HG03097 (cell line): Measurements from ENCODE around the gene ZNF490.
"Not testable (repeated sequence)": the region's sequence is repeated elsewhere in the genome, so short reads cannot be mapped to it uniquely, and the experiment has no call there.

ENCODE experiments used
- ATAC-seq: cut with Tn5 transposase; IDR thresholded peaks from one replicate; pipeline ENCODE4 v1.9.1; 2021; ENCODE audit not compliant: unreplicated experiment, low FRiP score

ZNF490 gene

GRCh38 chr19:12623361-12624031 is 12.9 kb upstream of the ZNF490 start:
- no peak for ATAC-seq

GRCh38 chr19:12621253-12622024 is 10.8 kb upstream of the ZNF490 start:
- ATAC-seq, result not testable (repeated sequence)

GRCh38 chr19:12617646-12618045 is 7.0 kb upstream of the ZNF490 start:
- no peak for ATAC-seq

GRCh38 chr19:12611361-12611699 is 717 bp upstream of the ZNF490 start:
- no peak for ATAC-seq

GRCh38 chr19:12607631-12608030 is 3.0 kb downstream of the ZNF490 start:
- ATAC-seq, result no peak

GRCh38 chr19:12606796-12607195 is 3.8 kb downstream of the ZNF490 start:
- ATAC-seq, result no peak

- no peak for ATAC-seq
Measured at GRCh38 chr19:12603714-12604113, 6.9 kb downstream of the ZNF490 start.

GRCh38 chr19:12597594-12597993 is 13.0 kb downstream of the ZNF490 start:
- no peak for ATAC-seq

GRCh38 chr19:12596927-12597548 is 13.6 kb downstream of the ZNF490 start:
- ATAC-seq, result no peak

GRCh38 chr19:12596485-12596884 is 14.1 kb downstream of the ZNF490 start:
- ATAC-seq, result no peak

GRCh38 chr19:12581100-12581499 is 29.5 kb downstream of the ZNF490 start:
- ATAC-seq, result no peak

GRCh38 chr19:12580180-12580694 is 30.4 kb downstream of the ZNF490 start:
- ATAC-seq, result no peak

GRCh38 chr19:12578641-12579040 is 32.0 kb downstream of the ZNF490 start:
- ATAC-seq, result no peak

GRCh38 chr19:12574036-12574435 is 36.6 kb downstream of the ZNF490 start:
- no peak for ATAC-seq

- ATAC-seq, result no peak
Measured at GRCh38 chr19:12567951-12568350, 42.7 kb downstream of the ZNF490 start.

- not testable (repeated sequence) for ATAC-seq
Measured at GRCh38 chr19:12566380-12566779, 44.2 kb downstream of the ZNF490 start.

- no peak for ATAC-seq
Measured at GRCh38 chr19:12564016-12564664, 46.5 kb downstream of the ZNF490 start.

GRCh38 chr19:12555456-12555930 is 55.1 kb downstream of the ZNF490 start:
- no peak for ATAC-seq

GRCh38 chr19:12551060-12551832 is 59.4 kb downstream of the ZNF490 start, which contains the start of gene ZNF564:
Gene ZNF564 (minus strand): TSS chr19:12551482. CDS start chr19:12551332, 150 bp downstream.
- peak; percentile 97 for ATAC-seq

- no peak for ATAC-seq
Measured at GRCh38 chr19:12546903-12547302, 63.7 kb downstream of the ZNF490 start.
